ENCODE measurements around the gene MED12L. TPM values are rescaled to one million over a fixed set of nuclear protein-coding genes. Genes with fewer than 3 reads are reported as not detected.

The MED12L gene
- total and polyA plus RNA-seq, 2 donors (not counting 1 experiment from before 2014, with no cell fraction given), result 0.94 to 4.3 TPM

GRCh38 chr3:151106311-151106710 lies 20.8 kb downstream of the MED12L start:
- H3K4me3 ChIP-seq (replicated peaks in 1 of 4; ENCODE audit: control extremely low read depth in 1 of 4, insufficient read depth in 1 of 4, low read depth in 3 of 4, low read length in 4 of 4), result no peak overlapping the region
- DNase-seq (ENCODE audit: low read depth in 2 of 2), result no peak
- no peaks in the 10 kb centered on the region for H3K36me3 ChIP-seq (ENCODE audit: control insufficient read depth, insufficient read depth, low read length)
- no peak overlapping the region for H3K4me2 ChIP-seq (ENCODE audit: extremely low read depth, insufficient read depth, low read length)
- no peaks in the 10 kb centered on the region for H3K4me1 ChIP-seq (ENCODE audit: control insufficient read depth, extremely low read depth, insufficient read depth, low read length)
- H3K79me2 ChIP-seq (ENCODE audit: control insufficient read depth, insufficient read depth, low read length), result no peaks in the 10 kb centered on the region
- peaks cover 18% of the 10 kb centered on the region for H3K27me3 ChIP-seq (ENCODE audit: control insufficient read depth, insufficient read depth, low read length)
- no peak for TF ChIP-seq CTCF (conservative IDR thresholded peaks at IDR 0.05 in 1 of 2, IDR thresholded peaks at IDR 0.05 in 1 of 2; ENCODE audit: low read depth in 1 of 2, low read length in 2 of 2)
- TF ChIP-seq EZH2 (IDR thresholded peaks at IDR 0.05; ENCODE audit: low read length, missing control alignments), result no peak
- no peak overlapping the region for H3K9ac ChIP-seq (ENCODE audit: insufficient read depth, low read length)
- H3K27ac ChIP-seq (ENCODE audit: insufficient read depth, low read length), result no peak overlapping the region
- H2AFZ ChIP-seq (ENCODE audit: low read length), result no peak overlapping the region
- H4K20me1 ChIP-seq (ENCODE audit: control insufficient read depth, extremely low read depth, insufficient read depth, low read length), result no peaks in the 10 kb centered on the region
- H3K9me3 ChIP-seq (ENCODE audit: control insufficient read depth, insufficient read depth, low read depth, low read length), result no peaks in the 10 kb centered on the region

GRCh38 chr3:151107177-151107576 lies 21.7 kb downstream of the MED12L start:
- TF ChIP-seq EZH2 (IDR thresholded peaks at IDR 0.05; ENCODE audit: low read length, missing control alignments) (no peak), CTCF (conservative IDR thresholded peaks at IDR 0.05 in 1 of 2, IDR thresholded peaks at IDR 0.05 in 1 of 2; ENCODE audit: low read depth in 1 of 2, low read length in 2 of 2) (no peak)

GRCh38 chr3:151107701-151108100 lies 22.2 kb downstream of the MED12L start:
- Histone ChIP-seq H3K4me2 (ENCODE audit: extremely low read depth, insufficient read depth, low read length) (no peak overlapping the region), H2AFZ (ENCODE audit: low read length) (no peak overlapping the region), H3K9ac (ENCODE audit: insufficient read depth, low read length) (no peak overlapping the region), H3K4me3 (replicated peaks in 1 of 4; ENCODE audit: control extremely low read depth in 1 of 4, insufficient read depth in 1 of 4, low read depth in 3 of 4, low read length in 4 of 4) (no peak overlapping the region), H3K27me3 (ENCODE audit: control insufficient read depth, insufficient read depth, low read length) (peaks cover 14% of the 10 kb centered on the region), H4K20me1 (ENCODE audit: control insufficient read depth, extremely low read depth, insufficient read depth, low read length) (no peaks in the 10 kb centered on the region), H3K36me3 (ENCODE audit: control insufficient read depth, insufficient read depth, low read length) (no peaks in the 10 kb centered on the region), H3K79me2 (ENCODE audit: control insufficient read depth, insufficient read depth, low read length) (no peaks in the 10 kb centered on the region), H3K4me1 (ENCODE audit: control insufficient read depth, extremely low read depth, insufficient read depth, low read length) (no peaks in the 10 kb centered on the region), H3K27ac (ENCODE audit: insufficient read depth, low read length) (no peak overlapping the region), H3K9me3 (ENCODE audit: control insufficient read depth, insufficient read depth, low read depth, low read length) (no peaks in the 10 kb centered on the region)
- peak in 1 of 2 donors; percentile 34 for DNase-seq (ENCODE audit: low read depth in 2 of 2)
- TF ChIP-seq CTCF (conservative IDR thresholded peaks at IDR 0.05 in 1 of 2, IDR thresholded peaks at IDR 0.05 in 1 of 2; ENCODE audit: low read depth in 1 of 2, low read length in 2 of 2), result no peak
- TF ChIP-seq EZH2 (IDR thresholded peaks at IDR 0.05; ENCODE audit: low read length, missing control alignments), result no peak

More at GRCh38 chr3:151107177-151107576, 21.7 kb downstream of the MED12L start:
- H3K4me1 ChIP-seq (ENCODE audit: control insufficient read depth, extremely low read depth, insufficient read depth, low read length), result no peaks in the 10 kb centered on the region
- no peaks in the 10 kb centered on the region for H3K79me2 ChIP-seq (ENCODE audit: control insufficient read depth, insufficient read depth, low read length)
- H3K9ac ChIP-seq (ENCODE audit: insufficient read depth, low read length), result no peak overlapping the region
- H2AFZ ChIP-seq (ENCODE audit: low read length), result no peak overlapping the region
- H3K27ac ChIP-seq (ENCODE audit: insufficient read depth, low read length), result no peak overlapping the region
- H3K9me3 ChIP-seq (ENCODE audit: control insufficient read depth, insufficient read depth, low read depth, low read length), result no peaks in the 10 kb centered on the region
- H3K4me3 ChIP-seq (replicated peaks in 1 of 4; ENCODE audit: control extremely low read depth in 1 of 4, insufficient read depth in 1 of 4, low read depth in 3 of 4, low read length in 4 of 4), result no peak overlapping the region
- H3K4me2 ChIP-seq (ENCODE audit: extremely low read depth, insufficient read depth, low read length), result no peak overlapping the region
- H3K36me3 ChIP-seq (ENCODE audit: control insufficient read depth, insufficient read depth, low read length), result no peaks in the 10 kb centered on the region
- H4K20me1 ChIP-seq (ENCODE audit: control insufficient read depth, extremely low read depth, insufficient read depth, low read length), result no peaks in the 10 kb centered on the region
- DNase-seq (ENCODE audit: low read depth in 2 of 2), result no peak
- peaks cover 16% of the 10 kb centered on the region for H3K27me3 ChIP-seq (ENCODE audit: control insufficient read depth, insufficient read depth, low read length)

Data from fibroblast of lung (primary cell).